CD4-positive, alpha-beta T cell treated with Interleukin-6 at 100 ng/mL for 8 hours (primary cell): ENCODE measurements around the gene VWA5A.
"Not testable (repeated sequence)": the region's sequence is repeated elsewhere in the genome, so short reads cannot be mapped to it uniquely, and the experiment has no call there.

ENCODE experiments used
- DNase-seq: peaks from one replicate; pipeline ENCODE4 v3.0.0-alpha.2; 2020; ENCODE audit warnings: mixed read lengths, low spot score

The VWA5A gene

DNA sequence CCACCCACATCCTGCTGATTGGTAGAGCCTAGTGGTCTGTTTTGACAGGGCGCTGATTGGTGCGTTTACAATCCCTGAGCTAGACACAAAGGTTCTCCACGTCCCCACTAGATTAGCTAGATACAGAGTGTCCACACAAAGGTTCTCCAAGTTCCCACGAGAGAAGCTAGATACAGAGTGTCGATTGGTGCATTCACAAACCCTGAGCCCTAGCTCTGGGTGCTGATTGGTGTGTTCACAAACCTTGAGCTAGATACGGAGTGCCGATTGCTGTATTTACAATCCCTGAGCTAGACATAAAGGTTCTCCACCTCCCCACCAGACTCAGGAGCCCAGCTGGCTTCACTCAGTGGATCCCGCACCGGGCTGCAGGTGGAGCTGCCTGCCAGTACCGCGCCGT is 55.1 kb downstream of the VWA5A start:
- DNase-seq: not testable (repeated sequence)

DNA sequence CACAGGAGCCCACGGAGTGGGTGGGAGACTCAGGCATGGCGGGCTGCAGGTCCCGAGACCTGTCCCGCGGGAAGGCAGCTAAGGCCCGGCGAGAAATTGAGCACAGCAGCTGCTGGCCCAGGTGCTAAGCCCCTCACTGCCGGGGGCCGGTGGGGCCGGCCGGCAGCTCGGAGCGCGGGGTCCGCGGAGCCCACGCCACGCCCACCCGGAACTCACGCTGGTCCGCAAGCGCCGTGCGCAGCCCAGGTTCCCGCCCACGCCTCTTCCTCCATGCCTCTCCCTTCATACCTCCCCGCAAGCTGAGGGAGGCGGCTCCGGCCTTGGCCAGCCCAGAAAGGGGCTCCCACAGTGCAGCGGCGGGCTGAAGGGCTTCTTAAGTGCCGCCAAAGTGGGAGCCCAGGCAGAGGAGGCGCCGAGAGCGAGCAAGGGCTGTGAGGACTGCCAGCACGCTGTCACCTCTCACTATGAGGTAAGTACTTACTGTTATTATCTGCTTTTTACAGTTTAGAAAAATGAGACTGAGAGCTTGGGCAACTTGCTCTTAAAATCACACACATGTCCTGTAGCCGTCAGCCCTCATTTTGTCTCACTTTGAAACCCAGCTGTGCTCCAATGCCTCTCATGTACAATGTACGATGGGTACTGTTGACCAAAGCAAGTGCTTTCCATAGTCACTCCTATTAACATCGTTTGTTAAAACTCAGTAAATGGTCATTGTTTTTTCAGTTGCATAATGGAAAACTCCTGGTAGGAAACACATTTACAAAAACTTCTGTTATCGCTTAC is 55.7 kb downstream of the VWA5A start:
- no peak for DNase-seq

DNA sequence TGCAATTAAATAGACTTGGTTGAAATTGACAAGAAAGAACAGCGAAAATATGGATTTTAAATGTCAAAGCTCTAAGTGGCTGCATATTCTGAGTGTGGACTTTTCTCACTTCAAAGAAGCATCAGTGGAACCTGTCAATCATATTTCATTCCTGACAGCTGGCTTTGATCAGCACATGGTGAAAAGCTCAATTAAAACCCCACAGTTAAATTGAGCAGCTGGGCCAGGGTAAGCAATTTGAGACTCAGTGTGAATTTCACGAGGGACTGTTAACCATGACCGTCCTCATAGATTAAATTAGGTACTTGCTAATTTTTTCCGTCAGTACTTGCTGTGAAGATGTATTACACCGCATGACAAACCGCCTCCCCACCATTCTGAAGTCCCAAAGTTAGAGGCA is 56.9 kb downstream of the VWA5A start:
- no peak for DNase-seq

DNA sequence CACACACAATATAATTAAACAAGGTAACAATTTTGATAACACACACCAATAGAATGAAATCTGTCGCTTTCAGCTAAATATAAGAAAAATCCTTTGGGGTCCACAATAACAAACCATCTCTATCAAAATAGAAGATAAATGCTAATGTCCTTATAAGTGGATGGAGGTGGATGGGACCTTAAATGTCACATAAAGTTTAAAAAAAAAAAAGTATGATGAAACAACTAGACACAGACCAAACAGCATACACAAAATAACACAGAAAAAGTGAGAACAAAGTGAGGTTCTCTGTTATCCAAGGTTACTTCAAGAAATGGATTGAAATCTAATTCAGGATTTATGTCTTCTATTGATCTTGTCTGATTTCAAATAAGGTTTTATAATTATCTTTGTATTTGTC is 57.3 kb downstream of the VWA5A start:
- DNase-seq: no peak

DNA sequence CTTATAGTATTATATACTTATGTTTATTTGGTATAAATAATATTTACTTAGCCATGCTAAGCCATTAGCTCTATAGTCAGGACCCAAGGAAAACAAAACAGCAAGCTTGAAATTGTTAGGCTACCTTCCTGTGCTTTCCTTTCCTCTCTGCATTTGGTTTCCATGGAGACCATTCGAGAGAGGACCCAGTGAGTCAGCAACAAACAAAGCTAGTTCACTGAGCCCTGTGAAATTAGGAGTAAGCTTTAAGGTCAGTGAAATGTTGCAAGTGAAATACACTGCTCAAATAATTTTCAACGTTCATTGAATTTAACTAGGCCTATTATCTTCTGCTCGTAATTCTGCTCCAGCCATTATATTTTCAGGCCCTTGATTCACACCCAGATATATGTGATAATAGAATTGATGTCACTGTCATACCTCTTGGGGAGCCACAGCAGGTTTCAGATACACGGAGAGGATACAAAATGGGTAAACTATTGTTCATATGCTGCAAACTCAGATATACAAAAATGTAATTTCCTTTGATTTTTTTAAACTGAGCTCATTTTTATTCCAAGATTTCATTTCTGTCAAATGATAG is 58.8 kb downstream of the VWA5A start:
- no peak for DNase-seq

DNA sequence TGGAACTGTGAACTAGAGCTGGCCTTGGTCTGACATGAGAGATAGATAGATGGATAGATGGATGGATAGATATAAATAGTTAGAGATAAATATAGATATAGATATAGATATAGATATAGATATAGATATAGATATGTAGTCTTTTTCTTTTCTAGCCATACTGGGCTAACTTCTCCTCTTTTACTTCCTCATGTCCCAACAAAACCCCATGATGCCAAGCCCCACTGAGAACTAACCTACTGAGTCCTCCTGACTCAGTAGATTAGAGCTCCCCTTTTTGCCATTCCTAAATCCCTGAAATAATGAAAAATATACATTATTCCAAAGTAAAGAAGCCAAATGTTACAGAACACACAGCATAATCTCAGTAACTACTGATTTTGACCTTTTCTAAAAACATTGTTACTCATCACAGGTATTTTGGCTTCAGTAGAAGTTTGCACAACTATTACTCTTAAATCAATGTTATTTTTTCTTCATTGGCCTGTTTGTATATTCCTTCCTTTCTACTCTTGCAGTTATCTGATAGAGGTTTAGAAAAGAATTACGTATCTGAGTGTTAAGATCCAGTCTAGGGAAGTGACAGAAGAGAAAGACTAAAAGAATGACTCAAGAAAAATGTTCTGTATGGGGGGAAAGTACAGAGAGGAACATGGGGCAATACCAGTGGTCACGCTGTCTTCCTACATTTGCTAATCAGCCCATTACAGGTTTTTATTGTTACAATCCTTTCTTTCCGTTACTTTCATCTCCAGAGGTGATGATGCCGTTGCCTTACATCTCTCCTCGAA is 61.9 kb downstream of the VWA5A start:
- DNase-seq: no peak

DNA sequence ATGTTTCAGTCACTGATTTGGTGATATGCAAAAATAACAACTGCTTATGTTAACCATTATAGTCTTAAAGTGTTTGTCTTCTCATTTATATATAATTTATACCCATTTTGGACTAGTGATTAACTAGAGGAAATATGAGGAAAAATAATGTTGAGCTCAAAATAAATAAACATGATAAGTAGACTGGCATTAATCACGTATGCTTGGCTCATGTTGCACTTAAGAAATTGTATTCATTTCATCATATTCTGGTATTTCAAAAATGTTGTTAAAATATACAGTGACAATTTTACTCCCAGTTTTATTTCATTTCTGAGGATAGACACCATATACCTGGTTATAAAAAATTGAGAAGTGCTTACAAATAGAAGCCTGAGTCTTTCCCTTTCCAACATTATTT is 64.1 kb downstream of the VWA5A start:
- DNase-seq: no peak

DNA sequence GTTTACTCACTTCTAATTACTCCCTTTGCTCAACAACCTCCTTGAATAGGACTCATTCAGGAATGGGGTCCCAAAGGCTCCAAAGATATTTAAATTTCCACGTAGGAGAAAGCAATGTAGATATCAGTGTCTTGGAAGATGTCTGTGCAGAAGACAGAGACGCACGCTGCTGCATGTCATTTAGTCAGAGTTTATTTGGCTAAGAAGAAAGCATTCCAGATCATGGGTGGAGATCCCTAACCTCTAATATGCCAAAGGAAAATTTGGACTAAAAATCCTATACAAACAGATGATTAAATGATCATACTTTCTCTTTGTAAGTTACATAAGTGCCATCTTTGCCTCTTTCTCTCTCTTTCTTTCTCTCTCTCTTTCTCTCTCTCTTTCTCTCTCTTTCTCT is 67.8 kb downstream of the VWA5A start, which contains the start of gene OR10D3:
OR10D3 (plus strand) TSS at position 278 of the 400 bp plus-strand sequence. CDS start 1,925 bp downstream, outside the sequence.
- DNase-seq: no peak

DNA sequence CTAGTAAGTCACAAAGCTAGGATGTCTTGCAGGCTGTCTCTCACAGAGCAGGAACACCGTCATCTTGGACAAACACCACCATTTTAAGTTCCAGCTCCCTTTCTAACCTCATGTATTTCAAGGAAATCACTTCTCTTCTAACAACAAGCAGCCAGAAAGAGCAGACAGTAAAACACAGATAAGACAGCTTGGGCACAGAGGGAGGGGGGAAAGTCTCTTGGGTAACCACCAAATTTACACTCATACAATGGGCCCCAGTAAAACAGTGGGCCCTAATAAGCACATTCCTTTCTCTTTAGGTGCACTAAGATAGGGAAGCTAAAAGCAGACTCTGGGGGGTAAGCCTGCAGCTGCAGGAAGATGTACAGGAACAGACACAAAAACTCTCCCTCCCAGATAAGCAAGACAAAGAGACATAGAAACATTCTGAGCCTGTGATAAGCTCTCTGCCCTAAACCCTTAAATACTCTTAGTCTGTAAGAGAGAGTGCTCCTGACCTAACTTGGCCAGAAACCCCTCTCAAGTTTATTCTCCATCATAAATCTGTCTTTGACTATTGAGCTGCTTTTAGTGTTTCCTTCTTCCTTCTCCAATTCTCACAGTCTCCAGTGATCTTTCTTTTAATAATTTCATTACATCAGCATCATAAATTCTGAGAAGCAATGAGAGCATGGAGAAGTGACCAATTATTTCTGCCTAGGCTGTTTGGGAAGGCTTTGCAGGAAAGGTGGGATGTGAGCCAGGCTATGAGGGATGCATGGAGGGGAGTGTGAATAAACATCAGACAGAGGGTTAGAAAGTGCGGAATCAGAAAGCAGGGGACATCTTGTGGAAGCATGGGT is 75.3 kb downstream of the VWA5A start:
- DNase-seq: no peak

DNA sequence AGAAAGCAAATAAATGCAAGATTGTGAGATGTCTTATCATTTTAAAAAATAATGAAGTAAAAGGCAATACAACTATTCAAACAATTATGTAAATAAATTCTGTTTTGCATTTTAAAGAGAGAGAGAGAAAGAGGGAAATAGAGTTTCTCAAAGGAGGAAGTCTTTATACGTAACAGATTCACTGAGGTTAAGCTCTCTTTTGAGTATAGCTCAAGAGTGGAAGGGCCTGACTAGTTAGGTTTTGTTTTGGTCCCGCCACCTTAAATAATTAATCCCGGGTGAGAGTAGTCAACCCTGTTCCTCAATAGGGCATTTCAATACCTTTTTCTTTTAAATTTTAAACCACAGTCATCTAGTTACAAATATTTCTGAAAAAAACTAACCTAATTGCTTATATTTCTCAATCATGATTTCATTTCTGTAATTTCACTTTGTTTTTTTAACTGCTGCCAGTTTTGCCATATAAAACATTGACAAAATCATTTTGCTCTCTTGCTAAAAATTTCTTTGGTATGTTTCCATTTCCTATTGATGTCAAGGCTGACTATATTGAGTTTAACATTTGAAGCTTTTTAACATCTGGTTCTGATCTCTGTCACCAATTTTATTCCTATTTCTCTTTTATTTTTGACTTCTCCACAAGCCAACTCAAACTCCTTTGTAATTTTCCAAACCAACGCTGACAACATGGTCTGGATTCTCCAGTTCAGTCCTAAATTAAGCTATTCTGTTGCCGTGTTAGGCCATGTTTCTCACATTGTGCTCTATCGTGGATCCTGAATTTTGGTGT is 78.2 kb downstream of the VWA5A start:
- no peak for DNase-seq

DNA sequence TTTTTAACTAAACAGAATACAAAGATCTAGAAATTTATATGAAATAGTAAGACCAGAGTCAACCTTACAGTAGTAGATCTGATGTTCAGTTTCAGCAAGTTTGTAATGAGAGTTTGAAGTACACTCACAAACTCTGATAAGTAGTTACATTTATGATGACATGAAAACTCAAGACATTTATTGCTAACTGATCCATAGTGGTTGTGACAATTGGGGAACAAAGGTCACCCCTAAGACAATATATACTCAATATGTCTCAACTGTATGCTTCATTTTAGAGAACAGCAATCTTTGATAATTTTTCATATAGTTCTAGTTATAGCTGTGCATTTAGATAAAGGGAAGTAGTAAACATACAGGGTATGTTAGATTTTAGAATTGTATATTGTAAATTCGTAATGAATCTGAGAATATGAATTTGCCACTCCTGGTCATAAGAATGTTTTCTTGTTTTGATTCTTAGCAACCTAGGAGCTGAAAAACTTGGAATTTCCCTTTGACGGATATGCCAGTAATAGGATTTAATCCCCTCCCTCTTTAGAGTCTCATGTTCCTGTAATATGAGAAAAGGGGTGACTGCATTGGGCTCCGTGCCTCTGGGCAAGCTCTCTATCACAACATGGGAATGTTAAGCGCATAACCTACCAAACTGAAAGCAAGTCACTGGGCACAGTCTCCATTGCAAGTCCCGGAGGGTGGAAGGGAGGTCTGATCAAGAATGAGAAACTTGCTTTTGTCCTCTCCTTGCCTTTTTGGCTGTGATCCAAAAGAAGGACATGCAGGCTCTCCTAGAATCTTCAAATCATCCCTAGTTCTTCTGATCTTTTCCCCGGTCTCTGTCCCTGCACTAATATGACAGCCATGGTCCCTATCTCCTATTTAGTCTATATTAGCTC is 79.3 kb downstream of the VWA5A start:
- DNase-seq: no peak

DNA sequence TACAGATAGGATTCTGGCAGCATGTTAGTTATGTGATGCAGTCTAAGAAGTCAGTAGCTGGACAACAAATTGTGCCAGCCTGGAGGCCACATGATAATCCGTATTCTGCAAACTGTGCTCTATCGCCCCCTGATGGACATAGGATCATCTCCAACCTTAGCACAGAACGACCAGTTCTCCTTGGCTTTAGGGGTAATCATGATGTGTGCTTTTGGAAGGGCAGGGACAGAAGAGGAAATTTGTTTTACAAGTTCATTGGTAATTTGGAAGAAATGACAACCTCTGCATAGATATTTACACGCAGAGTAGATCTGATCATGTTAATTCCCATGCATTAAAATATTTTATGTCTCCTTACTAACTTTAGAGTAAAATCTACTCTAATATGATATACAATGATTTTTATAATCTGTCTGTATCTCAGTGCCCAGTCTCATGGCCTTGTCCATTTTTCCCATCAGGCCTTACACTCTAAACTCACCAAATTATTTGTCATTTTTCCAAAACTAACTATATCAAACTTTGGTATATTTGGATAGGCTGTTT is 80.0 kb downstream of the VWA5A start:
- peak; percentile 17 for DNase-seq
